Stimulated activated CD4-positive, alpha-beta T cell treated with anti-CD3 and anti-CD28 coated beads, Interleukin-1b, Interleukin-23, amount 100 ng/mL, for 1 hour (primary cell): Measurements from ENCODE around the gene KBTBD4.
"Not testable (repeated sequence)": the region's sequence is repeated elsewhere in the genome, so short reads cannot be mapped to it uniquely, and the experiment has no call there.

Experiments
- DNase-seq, 2 donors: peaks; one replicate each; pipeline ENCODE4 v3.0.0-alpha.2; 2020; ENCODE audit warnings: low read depth in 2 of 2

Gene KBTBD4

DNA sequence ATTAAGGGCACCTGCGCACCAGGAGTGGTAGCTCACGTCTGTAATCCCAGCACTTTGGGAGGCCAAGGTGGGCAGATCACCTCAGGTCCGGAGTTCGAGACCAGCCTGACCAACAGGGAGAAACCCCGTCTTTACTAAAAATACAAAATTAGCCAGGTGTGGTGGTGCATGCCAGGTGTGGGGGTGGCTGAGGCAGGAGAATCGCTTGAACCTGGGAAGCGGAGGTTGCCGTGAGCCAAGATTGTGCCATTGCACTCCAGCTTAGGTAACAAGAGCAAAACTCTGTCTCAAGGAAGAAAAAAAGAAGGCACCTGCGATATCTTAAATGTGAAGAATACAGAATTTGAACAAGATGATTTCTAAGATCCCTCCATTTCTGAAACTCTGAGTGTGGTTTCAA, 52.7 kb downstream of the KBTBD4 start:
- DNase-seq = not testable (repeated sequence)

DNA sequence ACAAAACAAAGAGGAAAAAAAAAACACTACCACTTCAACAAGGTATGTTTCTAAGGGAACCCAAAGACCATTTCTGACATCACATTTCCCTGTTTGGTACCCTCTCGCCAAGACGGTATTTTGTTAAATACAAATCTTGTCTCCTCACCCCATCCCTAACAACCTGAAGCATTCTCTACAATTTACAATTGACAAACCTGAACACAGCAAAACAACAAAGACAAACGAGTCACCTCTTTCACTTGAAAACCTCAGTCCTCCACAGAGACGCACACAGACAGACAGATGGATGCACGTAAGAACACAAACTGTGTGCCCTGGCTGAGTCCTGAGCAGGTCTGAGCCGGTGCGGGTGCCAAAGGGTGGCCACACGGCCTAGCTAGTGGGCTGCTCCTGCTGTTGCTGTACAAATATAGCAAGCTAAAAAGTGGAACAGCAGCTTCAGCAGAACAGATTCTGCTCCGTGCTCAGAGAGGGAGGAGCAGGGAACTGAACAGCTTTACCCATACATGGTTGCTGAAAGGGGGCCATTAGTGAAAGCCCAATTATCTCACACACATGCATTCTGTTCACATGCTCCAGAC, 54.4 kb downstream of the KBTBD4 start:
- no peak for DNase-seq

DNA sequence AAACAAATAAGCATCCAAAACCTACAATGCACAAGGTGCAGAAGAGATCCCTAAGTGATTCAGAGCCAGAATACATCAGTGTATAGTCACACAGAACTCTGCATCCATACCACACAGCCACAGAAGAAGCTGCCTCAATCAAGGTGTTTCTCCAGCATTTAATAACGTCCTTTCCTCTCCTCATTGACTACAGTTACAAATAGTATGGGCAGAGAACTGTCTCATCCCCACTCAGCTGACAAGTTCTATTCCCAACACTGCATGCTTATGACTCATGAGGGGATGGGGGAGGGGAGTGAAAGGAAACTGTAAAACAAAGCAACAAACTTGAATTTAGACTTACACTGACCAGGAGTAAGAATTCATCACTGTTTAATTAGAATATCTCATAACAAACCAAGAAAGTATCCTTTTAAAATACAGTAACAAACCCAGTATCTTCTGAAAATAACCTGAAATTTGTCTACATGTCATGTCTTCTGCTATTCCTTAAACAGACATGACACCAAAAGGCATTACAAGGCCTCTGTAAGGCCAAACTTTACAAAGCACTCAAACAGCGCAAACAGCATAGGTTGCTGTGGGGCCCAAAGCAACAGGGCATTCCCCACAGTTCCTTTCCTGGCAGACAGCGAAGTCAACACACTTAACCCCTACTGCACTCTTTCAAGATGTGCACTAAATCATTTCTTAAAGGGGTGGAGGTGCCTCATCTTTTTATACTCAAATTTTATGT, 55.1 kb downstream of the KBTBD4 start:
- no peak for DNase-seq
